DND-41 (cell line): Measurements from ENCODE around the gene BAG1.

ENCODE experiments used
- CTCF ChIP-seq: IDR thresholded peaks from 2 replicates; pipeline ENCODE4 v1.5.1; 2012; ENCODE audit warnings: borderline replicate concordance, low read length, moderate library complexity, mild to moderate bottlenecking; ENCODE audit not compliant: poor library complexity, severe bottlenecking; ENCODE audit errors: extremely low read depth
- EZH2 ChIP-seq: IDR thresholded peaks from 3 replicates; pipeline ENCODE4 v1.6.1; 2012; ENCODE audit warnings: borderline replicate concordance, low read depth, mild to moderate bottlenecking, moderate library complexity, low read length, inconsistent platforms; ENCODE audit not compliant: severe bottlenecking

DNA sequence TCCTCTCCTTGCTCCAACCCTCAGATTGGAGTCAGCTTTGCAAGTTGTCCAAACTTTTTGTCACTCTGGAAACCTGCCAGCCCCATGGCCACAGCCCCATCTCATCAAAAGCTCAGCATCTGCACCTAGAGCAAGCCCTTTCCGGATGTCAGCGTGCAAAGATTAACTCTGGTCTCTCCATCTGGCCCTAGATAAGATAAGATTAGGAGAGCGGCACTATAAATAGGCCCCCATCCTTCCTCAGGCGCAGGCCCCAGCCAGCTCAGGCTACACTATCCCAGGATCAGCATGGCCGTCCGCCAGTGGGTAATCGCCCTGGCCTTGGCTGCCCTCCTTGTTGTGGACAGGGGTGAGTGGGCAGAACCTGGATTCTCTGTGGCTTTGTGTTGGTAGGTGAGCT, 24.6 kb downstream of the BAG1 start, which contains the start of gene SPINK4:
- TF ChIP-seq EZH2 = no peak
- TF ChIP-seq CTCF = no peak
